Measurements from ENCODE around the gene TFDP3.

The TFDP3 gene

GRCh38 chrX:133232331-133232730 is 14.2 kb upstream of the TFDP3 start:
- Histone ChIP-seq H3K9ac (ENCODE audit: low read depth, low read length) (no peak overlapping the region), H3K4me3 (ENCODE audit: low read depth, low read length) (no peak overlapping the region), H3K27me3 (ENCODE audit: control insufficient read depth, insufficient read depth, low read length) (peaks cover 47% of the 10 kb centered on the region), H3K4me1 (ENCODE audit: control insufficient read depth, insufficient read depth, low read length) (no peaks in the 10 kb centered on the region), H3K9me3 (ENCODE audit: control insufficient read depth, insufficient read depth, low read length) (no peaks in the 10 kb centered on the region), H3K36me3 (ENCODE audit: control insufficient read depth, insufficient read depth, low read length) (no peaks in the 10 kb centered on the region)

GRCh38 chrX:133229361-133229760 is 11.2 kb upstream of the TFDP3 start:
- Histone ChIP-seq H3K9me3 (ENCODE audit: control insufficient read depth, insufficient read depth, low read length) (no peaks in the 10 kb centered on the region), H3K9ac (ENCODE audit: low read depth, low read length) (no peak overlapping the region), H3K4me1 (ENCODE audit: control insufficient read depth, insufficient read depth, low read length) (no peaks in the 10 kb centered on the region), H3K4me3 (ENCODE audit: low read depth, low read length) (no peak overlapping the region), H3K27me3 (ENCODE audit: control insufficient read depth, insufficient read depth, low read length) (peaks cover 23% of the 10 kb centered on the region), H3K36me3 (ENCODE audit: control insufficient read depth, insufficient read depth, low read length) (no peaks in the 10 kb centered on the region)

- H3K4me1 ChIP-seq (ENCODE audit: control insufficient read depth, insufficient read depth, low read length) = no peaks in the 10 kb centered on the region
These were observed 2.4 kb downstream of the TFDP3 start for GRCh38 chrX:133215747-133216146.

GRCh38 chrX:133215017-133215416 is 3.1 kb downstream of the TFDP3 start:
- no peak overlapping the region for H3K9ac ChIP-seq (ENCODE audit: low read depth, low read length)
- H3K9me3 ChIP-seq (ENCODE audit: control insufficient read depth, insufficient read depth, low read length) = no peaks in the 10 kb centered on the region
- no peaks in the 10 kb centered on the region for H3K4me1 ChIP-seq (ENCODE audit: control insufficient read depth, insufficient read depth, low read length)
- no peaks in the 10 kb centered on the region for H3K27me3 ChIP-seq (ENCODE audit: control insufficient read depth, insufficient read depth, low read length)
- no peak overlapping the region for H3K4me3 ChIP-seq (ENCODE audit: low read depth, low read length)
- H3K36me3 ChIP-seq (ENCODE audit: control insufficient read depth, insufficient read depth, low read length) = no peaks in the 10 kb centered on the region

More at GRCh38 chrX:133215747-133216146, 2.4 kb downstream of the TFDP3 start:
- Histone ChIP-seq H3K4me3 (ENCODE audit: low read depth, low read length) (no peak overlapping the region), H3K27me3 (ENCODE audit: control insufficient read depth, insufficient read depth, low read length) (no peaks in the 10 kb centered on the region), H3K9me3 (ENCODE audit: control insufficient read depth, insufficient read depth, low read length) (no peaks in the 10 kb centered on the region), H3K36me3 (ENCODE audit: control insufficient read depth, insufficient read depth, low read length) (no peaks in the 10 kb centered on the region), H3K9ac (ENCODE audit: low read depth, low read length) (no peak overlapping the region)

- Histone ChIP-seq H3K4me1 (ENCODE audit: control insufficient read depth, insufficient read depth, low read length) (no peaks in the 10 kb centered on the region), H3K4me3 (ENCODE audit: low read depth, low read length) (no peak overlapping the region), H3K9me3 (ENCODE audit: control insufficient read depth, insufficient read depth, low read length) (no peaks in the 10 kb centered on the region), H3K9ac (ENCODE audit: low read depth, low read length) (no peak overlapping the region), H3K36me3 (ENCODE audit: control insufficient read depth, insufficient read depth, low read length) (no peaks in the 10 kb centered on the region), H3K27me3 (ENCODE audit: control insufficient read depth, insufficient read depth, low read length) (no peaks in the 10 kb centered on the region)
These were observed 3.9 kb downstream of the TFDP3 start for GRCh38 chrX:133214301-133214700.

- H3K9me3 ChIP-seq (ENCODE audit: control insufficient read depth, insufficient read depth, low read length) = no peaks in the 10 kb centered on the region
- no peaks in the 10 kb centered on the region for H3K4me1 ChIP-seq (ENCODE audit: control insufficient read depth, insufficient read depth, low read length)
- H3K36me3 ChIP-seq (ENCODE audit: control insufficient read depth, insufficient read depth, low read length) = no peaks in the 10 kb centered on the region
- H3K27me3 ChIP-seq (ENCODE audit: control insufficient read depth, insufficient read depth, low read length) = no peaks in the 10 kb centered on the region
- no peak overlapping the region for H3K4me3 ChIP-seq (ENCODE audit: low read depth, low read length)
- H3K9ac ChIP-seq (ENCODE audit: low read depth, low read length) = no peak overlapping the region
These were observed 5.0 kb downstream of the TFDP3 start for GRCh38 chrX:133213117-133213516.

- no peaks in the 10 kb centered on the region for H3K27me3 ChIP-seq (ENCODE audit: control insufficient read depth, insufficient read depth, low read length)
- no peaks in the 10 kb centered on the region for H3K36me3 ChIP-seq (ENCODE audit: control insufficient read depth, insufficient read depth, low read length)
- H3K9ac ChIP-seq (ENCODE audit: low read depth, low read length) = no peak overlapping the region
- no peaks in the 10 kb centered on the region for H3K4me1 ChIP-seq (ENCODE audit: control insufficient read depth, insufficient read depth, low read length)
- H3K9me3 ChIP-seq (ENCODE audit: control insufficient read depth, insufficient read depth, low read length) = no peaks in the 10 kb centered on the region
- H3K4me3 ChIP-seq (ENCODE audit: low read depth, low read length) = no peak overlapping the region
These were observed 10.4 kb downstream of the TFDP3 start for GRCh38 chrX:133207751-133208150.

- H3K9ac ChIP-seq (ENCODE audit: low read depth, low read length) = no peak overlapping the region
- no peak overlapping the region for H3K4me3 ChIP-seq (ENCODE audit: low read depth, low read length)
- no peaks in the 10 kb centered on the region for H3K36me3 ChIP-seq (ENCODE audit: control insufficient read depth, insufficient read depth, low read length)
- peaks cover 9% of the 10 kb centered on the region for H3K4me1 ChIP-seq (ENCODE audit: control insufficient read depth, insufficient read depth, low read length)
- H3K9me3 ChIP-seq (ENCODE audit: control insufficient read depth, insufficient read depth, low read length) = no peaks in the 10 kb centered on the region
- H3K27me3 ChIP-seq (ENCODE audit: control insufficient read depth, insufficient read depth, low read length) = no peaks in the 10 kb centered on the region
These were observed 26.5 kb downstream of the TFDP3 start for GRCh38 chrX:133191739-133192039.

- H3K9ac ChIP-seq (ENCODE audit: low read depth, low read length) = no peak overlapping the region
- no peaks in the 10 kb centered on the region for H3K9me3 ChIP-seq (ENCODE audit: control insufficient read depth, insufficient read depth, low read length)
- H3K36me3 ChIP-seq (ENCODE audit: control insufficient read depth, insufficient read depth, low read length) = no peaks in the 10 kb centered on the region
- no peaks in the 10 kb centered on the region for H3K27me3 ChIP-seq (ENCODE audit: control insufficient read depth, insufficient read depth, low read length)
- H3K4me3 ChIP-seq (ENCODE audit: low read depth, low read length) = no peak overlapping the region
- peaks cover 9% of the 10 kb centered on the region for H3K4me1 ChIP-seq (ENCODE audit: control insufficient read depth, insufficient read depth, low read length)
These were observed 27.0 kb downstream of the TFDP3 start for GRCh38 chrX:133190877-133191738.

- Histone ChIP-seq H3K4me1 (ENCODE audit: control insufficient read depth, insufficient read depth, low read length) (peaks cover 12% of the 10 kb centered on the region), H3K36me3 (ENCODE audit: control insufficient read depth, insufficient read depth, low read length) (no peaks in the 10 kb centered on the region), H3K9ac (ENCODE audit: low read depth, low read length) (no peak overlapping the region), H3K9me3 (ENCODE audit: control insufficient read depth, insufficient read depth, low read length) (no peaks in the 10 kb centered on the region), H3K27me3 (ENCODE audit: control insufficient read depth, insufficient read depth, low read length) (no peaks in the 10 kb centered on the region), H3K4me3 (ENCODE audit: low read depth, low read length) (no peak overlapping the region)
These were observed 29.0 kb downstream of the TFDP3 start for GRCh38 chrX:133189195-133189594.

- Histone ChIP-seq H3K36me3 (ENCODE audit: control insufficient read depth, insufficient read depth, low read length) (no peaks in the 10 kb centered on the region), H3K4me3 (ENCODE audit: low read depth, low read length) (no peak overlapping the region), H3K9me3 (ENCODE audit: control insufficient read depth, insufficient read depth, low read length) (no peaks in the 10 kb centered on the region), H3K4me1 (ENCODE audit: control insufficient read depth, insufficient read depth, low read length) (peaks cover 12% of the 10 kb centered on the region), H3K9ac (ENCODE audit: low read depth, low read length) (no peak overlapping the region), H3K27me3 (ENCODE audit: control insufficient read depth, insufficient read depth, low read length) (no peaks in the 10 kb centered on the region)
These were observed 29.5 kb downstream of the TFDP3 start for GRCh38 chrX:133188631-133189030.

- Histone ChIP-seq H3K9me3 (ENCODE audit: control insufficient read depth, insufficient read depth, low read length) (no peaks in the 10 kb centered on the region), H3K4me1 (ENCODE audit: control insufficient read depth, insufficient read depth, low read length) (peaks cover 3% of the 10 kb centered on the region), H3K9ac (ENCODE audit: low read depth, low read length) (no peak overlapping the region), H3K36me3 (ENCODE audit: control insufficient read depth, insufficient read depth, low read length) (no peaks in the 10 kb centered on the region), H3K27me3 (ENCODE audit: control insufficient read depth, insufficient read depth, low read length) (no peaks in the 10 kb centered on the region), H3K4me3 (ENCODE audit: low read depth, low read length) (no peak overlapping the region)
These were observed 32.2 kb downstream of the TFDP3 start for GRCh38 chrX:133185938-133186337.
